HepG2 (cell line): Measurements from ENCODE around the gene PRXL2B. TPM values are rescaled to one million over a fixed set of nuclear protein-coding genes. Genes with fewer than 3 reads are reported as not detected.

Experiments used
- ARNT2 ChIP-seq: sonication (generic); formaldehyde crosslinking; IDR thresholded peaks from 2 replicates; pipeline ENCODE4 v1.8.0; 2022; ENCODE audit warnings: mild to moderate bottlenecking, low read depth, missing genetic modification reagents, moderate library complexity
- ELF1 ChIP-seq: sonication (generic); formaldehyde crosslinking; IDR thresholded peaks from 2 replicates; pipeline ENCODE4 v1.4.0; 2020; ENCODE audit warnings: missing genetic modification reagents
- FOXA1 ChIP-seq, 2 experiments: fragments of 450-650 bp in 1 of 2; sonication (generic) in 1 of 2; formaldehyde crosslinking in 1 of 2; IDR thresholded peaks; 2 replicates each; pipeline versions ENCODE4 v1.4.0 to v1.6.1; 2016 to 2020; ENCODE audit warnings: missing genetic modification reagents in 1 of 2
- FOXM1 ChIP-seq: sonication (generic); formaldehyde crosslinking; IDR thresholded peaks from 2 replicates; pipeline ENCODE4 v1.5.0; 2020; ENCODE audit warnings: missing genetic modification reagents
- GMEB2 ChIP-seq: IDR thresholded peaks from 2 replicates; pipeline ENCODE4 v1.6.1; 2016; ENCODE audit warnings: missing biosample characterization, missing genetic modification reagents, low read depth
- GTF2F1 ChIP-seq: fragments of 150-350 bp; IDR thresholded peaks from 2 replicates; pipeline ENCODE4 v1.6.1; 2014; ENCODE audit warnings: low read length
- HNRNPL ChIP-seq: fragments of 200-400 bp; formaldehyde crosslinking; IDR thresholded peaks from 2 replicates; pipeline ENCODE4 v1.6.1; 2017; ENCODE audit warnings: mild to moderate bottlenecking, low read depth, low read length
- KDM1A ChIP-seq: IDR thresholded peaks from 2 replicates; pipeline ENCODE4 v1.6.1; 2016; ENCODE audit warnings: missing compliant biosample characterization
- MED8 ChIP-seq: sonication (generic); formaldehyde crosslinking; IDR thresholded peaks from 2 replicates; pipeline ENCODE4 v1.8.1; 2023; ENCODE audit warnings: mild to moderate bottlenecking, missing genetic modification reagents; ENCODE audit not compliant: insufficient replicate concordance
- MEF2D ChIP-seq: sonication (generic); formaldehyde crosslinking; IDR thresholded peaks from 2 replicates; pipeline ENCODE4 v1.5.1; 2020; ENCODE audit warnings: mild to moderate bottlenecking, missing genetic modification reagents
- RBAK ChIP-seq: sonication (generic); formaldehyde crosslinking; IDR thresholded peaks from 2 replicates; pipeline ENCODE4 v1.5.1; 2020; ENCODE audit warnings: mild to moderate bottlenecking, missing genetic modification reagents
- SP140L ChIP-seq: sonication (generic); formaldehyde crosslinking; IDR thresholded peaks from 2 replicates; pipeline ENCODE4 v1.4.0; 2020; ENCODE audit warnings: missing genetic modification reagents, borderline replicate concordance
- STAT5B ChIP-seq: sonication (generic); formaldehyde crosslinking; IDR thresholded peaks from 2 replicates; pipeline ENCODE4 v1.4.0; 2020; ENCODE audit warnings: missing genetic modification reagents
- ZBTB7A ChIP-seq: sonication (generic); formaldehyde crosslinking; IDR thresholded peaks from 2 replicates; pipeline ENCODE4 v1.8.0; 2022; ENCODE audit warnings: mild to moderate bottlenecking, missing genetic modification reagents
- ZNF253 ChIP-seq: sonication (generic); formaldehyde crosslinking; IDR thresholded peaks from 2 replicates; pipeline ENCODE4 v1.8.0; 2022; ENCODE audit warnings: mild to moderate bottlenecking, missing genetic modification reagents, borderline replicate concordance
- ZNF451 ChIP-seq: sonication (generic); formaldehyde crosslinking; IDR thresholded peaks from 2 replicates; pipeline ENCODE4 v1.5.0; 2020; ENCODE audit warnings: mild to moderate bottlenecking, missing genetic modification reagents
- ZNF749 ChIP-seq: sonication (generic); formaldehyde crosslinking; IDR thresholded peaks from 2 replicates; pipeline ENCODE4 v1.8.0; 2022; ENCODE audit warnings: mild to moderate bottlenecking, missing genetic modification reagents, moderate library complexity, borderline replicate concordance
- ZSCAN25 ChIP-seq: sonication (generic); formaldehyde crosslinking; IDR thresholded peaks from 2 replicates; pipeline ENCODE4 v1.8.0; 2022; ENCODE audit warnings: mild to moderate bottlenecking, missing genetic modification reagents
- polyA plus RNA-seq, 8 experiments: library from polyadenylated mRNA; depleted of rRNA in 3 of 8; stranded (reverse) in 7 of 8; unstranded in 1 of 8; fragments of >200 nt; fragmentation: Illumina TruSeq in 4 of 8; extraction: Trizol in 4 of 8; gene quantifications; 2 replicates each; pipeline versions ENCODE4 v1.2.1 to v1.2.3, GENCODE V29; 2011 to 2016; ENCODE audit warnings: low read depth in 4 of 8, missing spikeins in 1 of 8, mixed read lengths in 1 of 8; ENCODE audit not compliant: insufficient read depth in 1 of 8
- total RNA-seq, 5 experiments: library from RNA; depleted of rRNA; stranded (reverse); fragments of >200 nt; fragmentation: Illumina TruSeq; extraction: Trizol; gene quantifications; 2 replicates each; pipeline ENCODE4 v1.2.3, GENCODE V29; 2016; ENCODE audit warnings: low read depth in 1 of 5
- TF ChIP-seq, protein P1 (sequence below): sonication (generic); formaldehyde crosslinking; IDR thresholded peaks from 2 replicates; pipeline ENCODE4 v1.4.0; 2020; ENCODE audit warnings: mild to moderate bottlenecking, missing genetic modification reagents

Gene PRXL2B
- total and polyA plus RNA-seq, 2 of the 13 experiments (the other 11 are each of a cell fraction or from before 2014, with no cell fraction given): 16.8 to 22.1 TPM

GRCh38 chr1:2583871-2584351 lies 2.7 kb upstream of the PRXL2B start (continued):
- TF ChIP-seq, protein P1, sequence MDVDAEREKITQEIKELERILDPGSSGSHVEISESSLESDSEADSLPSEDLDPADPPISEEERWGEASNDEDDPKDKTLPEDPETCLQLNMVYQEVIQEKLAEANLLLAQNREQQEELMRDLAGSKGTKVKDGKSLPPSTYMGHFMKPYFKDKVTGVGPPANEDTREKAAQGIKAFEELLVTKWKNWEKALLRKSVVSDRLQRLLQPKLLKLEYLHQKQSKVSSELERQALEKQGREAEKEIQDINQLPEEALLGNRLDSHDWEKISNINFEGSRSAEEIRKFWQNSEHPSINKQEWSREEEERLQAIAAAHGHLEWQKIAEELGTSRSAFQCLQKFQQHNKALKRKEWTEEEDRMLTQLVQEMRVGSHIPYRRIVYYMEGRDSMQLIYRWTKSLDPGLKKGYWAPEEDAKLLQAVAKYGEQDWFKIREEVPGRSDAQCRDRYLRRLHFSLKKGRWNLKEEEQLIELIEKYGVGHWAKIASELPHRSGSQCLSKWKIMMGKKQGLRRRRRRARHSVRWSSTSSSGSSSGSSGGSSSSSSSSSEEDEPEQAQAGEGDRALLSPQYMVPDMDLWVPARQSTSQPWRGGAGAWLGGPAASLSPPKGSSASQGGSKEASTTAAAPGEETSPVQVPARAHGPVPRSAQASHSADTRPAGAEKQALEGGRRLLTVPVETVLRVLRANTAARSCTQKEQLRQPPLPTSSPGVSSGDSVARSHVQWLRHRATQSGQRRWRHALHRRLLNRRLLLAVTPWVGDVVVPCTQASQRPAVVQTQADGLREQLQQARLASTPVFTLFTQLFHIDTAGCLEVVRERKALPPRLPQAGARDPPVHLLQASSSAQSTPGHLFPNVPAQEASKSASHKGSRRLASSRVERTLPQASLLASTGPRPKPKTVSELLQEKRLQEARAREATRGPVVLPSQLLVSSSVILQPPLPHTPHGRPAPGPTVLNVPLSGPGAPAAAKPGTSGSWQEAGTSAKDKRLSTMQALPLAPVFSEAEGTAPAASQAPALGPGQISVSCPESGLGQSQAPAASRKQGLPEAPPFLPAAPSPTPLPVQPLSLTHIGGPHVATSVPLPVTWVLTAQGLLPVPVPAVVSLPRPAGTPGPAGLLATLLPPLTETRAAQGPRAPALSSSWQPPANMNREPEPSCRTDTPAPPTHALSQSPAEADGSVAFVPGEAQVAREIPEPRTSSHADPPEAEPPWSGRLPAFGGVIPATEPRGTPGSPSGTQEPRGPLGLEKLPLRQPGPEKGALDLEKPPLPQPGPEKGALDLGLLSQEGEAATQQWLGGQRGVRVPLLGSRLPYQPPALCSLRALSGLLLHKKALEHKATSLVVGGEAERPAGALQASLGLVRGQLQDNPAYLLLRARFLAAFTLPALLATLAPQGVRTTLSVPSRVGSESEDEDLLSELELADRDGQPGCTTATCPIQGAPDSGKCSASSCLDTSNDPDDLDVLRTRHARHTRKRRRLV: no peak
- no peak for TF ChIP-seq ARNT2
- no peak for TF ChIP-seq MED8
- TF ChIP-seq ELF1 (CRISPR knock-in tag): 0 out of 2 replicates have a peak, but pooled peaks have one; percentile 26
- TF ChIP-seq FOXA1 (IDR thresholded peaks at IDR 0.05): no peak
- no peak for TF ChIP-seq FOXA1 (CRISPR knock-in tag; IDR thresholded peaks at IDR 0.05)
- no peak for TF ChIP-seq STAT5B
- no peak for TF ChIP-seq ZSCAN25 (CRISPR knock-in tag)
- no peak for TF ChIP-seq GMEB2
- no peak for TF ChIP-seq FOXM1 (CRISPR knock-in tag)
- TF ChIP-seq ZNF451 (CRISPR knock-in tag): 0 out of 2 replicates have a peak, but pooled peaks have one; percentile 18
- TF ChIP-seq ZBTB7A (CRISPR knock-in tag): no peak
- TF ChIP-seq RBAK: no peak
- no peak for TF ChIP-seq MEF2D
- TF ChIP-seq KDM1A: no peak
- no peak for TF ChIP-seq ZNF749 (CRISPR knock-in tag)
- no peak for TF ChIP-seq HNRNPL
- no peak for TF ChIP-seq ZNF253 (CRISPR knock-in tag)
- no peak for TF ChIP-seq SP140L (CRISPR knock-in tag)
- TF ChIP-seq GTF2F1: no peak
